Urinary bladder (tissue), 4 donors: ENCODE data around the gene PCNA. TPM values are rescaled to one million over a fixed set of nuclear protein-coding genes. Genes with fewer than 3 reads are reported as not detected.

Experiments
- DNase-seq: peaks from one replicate; pipeline ENCODE4 v3.0.0-alpha.2; 2015; ENCODE audit errors: extremely low spot score
- H3K27ac ChIP-seq: one replicate; pipeline ENCODE4 v1.5.1; 2013; ENCODE audit warnings: low read depth, mild to moderate bottlenecking, moderate library complexity
- H3K36me3 ChIP-seq: one replicate; pipeline ENCODE4 v1.6.1; 2013; ENCODE audit warnings: mild to moderate bottlenecking, moderate library complexity; ENCODE audit not compliant: insufficient read depth
- H3K4me1 ChIP-seq: one replicate; pipeline ENCODE4 v1.6.1; 2013; ENCODE audit warnings: mild to moderate bottlenecking, moderate library complexity; ENCODE audit not compliant: insufficient read depth
- H3K4me3 ChIP-seq: one replicate; pipeline ENCODE4 v1.5.1; 2013; ENCODE audit warnings: low read depth, low read length
- WGBS: extraction: QIAGEN DNeasy Blood & Tissue Kit; methylation state at CpG from one replicate; pipeline ENCODE4 v1.1.7; 2013; 5-methylcytosine and 5-hydroxymethylcytosine counted together
- polyA plus RNA-seq: library from polyadenylated mRNA; stranded (reverse); fragments of 200-250 nt; gene quantifications from one replicate; pipeline ENCODE4 v1.2.3, GENCODE V29; 2013
- total RNA-seq: library from RNA; depleted of rRNA; stranded (reverse); fragments of >200 nt; gene quantifications from one replicate; pipeline ENCODE4 v1.2.3, GENCODE V29; 2014
- donor health status: healthy with polysubstance abuse.
- donor health status: healthy.

PCNA gene
- total and polyA plus RNA-seq, 2 donors: 56.8 to 91.9 TPM

GRCh38 chr20:5128886-5129285 is 9.1 kb upstream of the PCNA start:
- Histone ChIP-seq H3K4me1 (peaks cover 1% of the 10 kb centered on the region), H3K4me3 (no peak overlapping the region)

GRCh38 chr20:5127859-5128424 is 8.2 kb upstream of the PCNA start:
- Histone ChIP-seq H3K36me3 (no peaks in the 10 kb centered on the region), H3K4me3 (peak overlapping the region; percentile 74), H3K4me1 (peaks cover 1% of the 10 kb centered on the region), H3K27ac (peak overlapping the region; percentile 93)
- DNase-seq: no peak
- WGBS: 29% methylated on average over 6 of the region's 6 CpGs

More at GRCh38 chr20:5128886-5129285, 9.1 kb upstream of the PCNA start:
- 66% methylated on average over 6 of the region's 6 CpGs for WGBS
- Histone ChIP-seq H3K36me3 (no peaks in the 10 kb centered on the region), H3K27ac (no peak overlapping the region)
- no peak for DNase-seq

DNA sequence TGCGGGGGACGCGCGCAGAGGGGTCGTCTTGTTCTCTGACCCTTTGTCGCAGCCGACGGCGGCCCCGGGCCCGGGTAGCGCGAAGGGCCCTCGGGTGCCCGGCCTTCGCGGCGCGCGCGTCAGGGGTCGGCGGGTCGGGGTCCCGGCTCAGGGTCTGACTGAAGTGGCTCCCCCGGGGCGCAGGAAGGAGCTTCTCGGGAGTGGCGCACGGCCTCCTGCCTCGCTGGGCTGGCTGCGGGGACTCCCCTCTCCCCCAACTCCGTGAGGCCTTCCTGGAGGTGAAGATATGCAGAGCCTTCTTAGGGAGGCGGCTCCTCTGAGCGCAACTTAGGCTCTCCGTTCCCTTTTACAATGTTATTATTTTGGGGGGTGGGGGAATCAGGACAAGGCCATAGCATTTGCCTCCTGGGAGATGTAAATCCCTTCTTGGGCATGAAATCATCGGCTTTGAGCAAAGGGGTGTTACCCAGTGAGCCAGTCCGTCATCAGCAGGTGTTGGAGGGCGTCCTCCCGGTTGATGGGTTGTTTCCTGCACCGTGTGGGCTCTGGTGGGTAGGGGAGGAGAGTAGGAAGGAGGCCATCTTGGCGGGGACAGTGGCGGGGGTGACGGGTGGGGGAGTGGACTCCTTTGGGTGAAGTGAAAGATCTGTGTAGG is 7.6 kb upstream of the PCNA start:
- Histone ChIP-seq H3K36me3 (no peaks in the 10 kb centered on the region), H3K27ac (peak overlapping the region; percentile 93), H3K4me1 (peaks cover 1% of the 10 kb centered on the region), H3K4me3 (peak overlapping the region; percentile 74)
- DNase-seq: no peak
- under 1% methylated on average over 44 of the region's 44 CpGs for WGBS

GRCh38 chr20:5126512-5127203 is 6.9 kb upstream of the PCNA start, which contains the start of gene CDS2:
Gene CDS2, plus strand, starts transcription at chr20:5127008. Its CDS starts 85 bp downstream, at chr20:5127093.
- peak within 1 kb of the TSS; percentile 74 for H3K4me3 ChIP-seq
- WGBS: under 1% methylated on average over 78 of the region's 78 CpGs
- peaks cover 1% of the 10 kb centered on the region for H3K4me1 ChIP-seq

DNA sequence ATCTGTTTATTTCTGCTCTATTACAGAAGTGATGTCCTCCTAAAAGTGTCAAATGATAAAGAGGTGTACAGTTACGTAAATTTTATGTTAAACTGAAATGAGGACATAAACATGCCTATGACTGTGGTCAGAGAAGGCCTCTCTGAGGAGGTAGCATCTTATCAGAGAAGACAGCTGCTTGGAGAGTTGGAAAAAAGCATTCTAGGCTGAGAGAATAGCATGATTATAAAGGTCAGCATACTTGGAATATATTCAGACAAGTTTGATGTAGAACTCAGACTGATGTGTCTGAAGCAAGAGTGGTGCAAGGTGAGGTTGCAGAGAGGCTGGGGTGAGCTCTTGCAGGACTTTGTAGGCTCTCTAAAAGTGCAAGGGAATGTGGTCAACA is 3.1 kb upstream of the PCNA start:
- Histone ChIP-seq H3K4me3 (no peak overlapping the region), H3K36me3 (no peaks in the 10 kb centered on the region), H3K4me1 (no peaks in the 10 kb centered on the region), H3K27ac (no peak overlapping the region)
- DNase-seq: no peak
- 91% methylated on average over 1 of the region's 1 CpG for WGBS

More at GRCh38 chr20:5126512-5127203, 6.9 kb upstream of the PCNA start, which contains the start of gene CDS2:
- H3K36me3 ChIP-seq: no peaks in the 10 kb centered on the region
- H3K27ac ChIP-seq: peak within 1 kb of the TSS; percentile 93
- peak; percentile 97 for DNase-seq

DNA sequence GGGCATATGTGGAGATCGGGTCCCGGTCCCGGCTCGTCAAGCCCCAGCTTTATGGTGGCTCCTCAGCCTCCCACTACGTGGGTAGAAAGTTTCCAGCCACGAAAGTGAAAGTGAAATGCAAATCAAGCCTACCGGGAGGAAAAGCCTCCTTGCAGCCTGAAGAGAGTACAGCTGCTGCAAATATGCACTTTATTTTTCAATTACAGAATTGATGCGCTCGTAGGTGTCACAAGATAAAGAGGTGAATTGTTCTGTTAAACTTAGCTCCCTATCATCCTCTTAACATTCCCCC is 373 bp upstream of the PCNA start:
- no peaks in the 10 kb centered on the region for H3K4me1 ChIP-seq
- 2% methylated on average over 9 of the region's 9 CpGs for WGBS
- H3K27ac ChIP-seq: peak overlapping the region; percentile 24
- DNase-seq: no peak
- peak overlapping the region; percentile 63 for H3K4me3 ChIP-seq
- H3K36me3 ChIP-seq: peaks cover 1% of the 10 kb centered on the region

DNA sequence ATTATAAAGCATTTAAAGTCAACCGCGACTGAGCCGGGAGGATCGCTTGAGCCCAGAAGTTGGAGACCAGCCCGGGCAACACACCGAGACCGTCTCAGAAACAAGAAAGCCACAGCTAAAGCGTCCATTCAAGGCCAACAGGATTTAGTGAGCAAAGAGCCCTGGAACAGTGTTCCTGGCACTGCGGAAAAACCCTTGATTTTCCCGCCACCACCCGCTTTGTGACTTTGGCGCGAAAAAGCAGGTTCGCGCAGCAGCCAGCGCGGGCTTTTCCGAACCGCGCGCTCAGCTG is 669 bp downstream of the PCNA start:
- no peak overlapping the region for H3K27ac ChIP-seq
- under 1% methylated on average over 21 of the region's 21 CpGs for WGBS
- H3K36me3 ChIP-seq: peaks cover 1% of the 10 kb centered on the region
- peak overlapping the region; percentile 63 for H3K4me3 ChIP-seq
- H3K4me1 ChIP-seq: no peaks in the 10 kb centered on the region
- no peak for DNase-seq

DNA sequence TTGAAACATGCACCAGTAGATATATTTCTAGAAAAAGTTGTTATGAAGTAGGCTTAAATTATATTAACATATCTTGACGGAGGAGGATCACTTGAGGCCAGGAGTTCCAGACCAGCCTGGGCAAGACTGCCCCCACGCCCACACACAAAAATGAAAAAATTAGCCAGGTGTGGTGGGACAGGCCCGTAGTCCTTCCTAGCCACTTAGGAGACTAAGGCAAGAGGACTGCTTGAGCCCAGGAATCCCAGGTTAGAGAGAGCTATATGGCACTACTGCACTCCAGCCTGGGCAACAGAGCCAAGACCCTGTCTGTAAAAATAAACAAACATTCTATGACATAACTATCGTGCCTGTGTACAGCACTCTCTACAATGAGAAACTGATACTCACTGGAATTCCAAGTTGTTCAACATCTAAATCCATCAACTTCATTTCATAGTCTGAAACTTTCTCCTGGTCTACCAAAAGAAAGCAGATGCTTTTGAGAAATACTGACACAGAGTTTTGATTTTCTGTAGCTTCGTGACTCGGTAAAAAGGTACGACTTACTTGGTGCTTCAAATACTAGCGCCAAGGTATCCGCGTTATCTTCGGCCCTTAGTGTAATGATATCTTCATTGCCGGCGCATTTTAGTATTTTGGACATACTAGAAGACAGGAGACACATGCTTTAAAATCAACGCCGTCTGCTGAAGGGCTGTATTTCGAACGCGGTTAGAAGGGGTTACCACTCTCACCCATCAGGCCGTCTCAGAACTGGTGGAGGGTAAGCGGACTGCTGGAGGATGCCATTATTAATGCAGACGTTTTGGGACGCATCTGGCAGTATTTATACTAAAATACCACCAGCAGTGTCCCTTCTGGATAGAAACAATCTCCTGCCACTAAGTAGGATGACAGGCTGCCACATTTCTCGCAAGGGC is 1.3 kb downstream of the PCNA start:
- Histone ChIP-seq H3K4me3 (peak overlapping the region; percentile 63), H3K27ac (no peak overlapping the region), H3K36me3 (peaks cover 1% of the 10 kb centered on the region), H3K4me1 (no peaks in the 10 kb centered on the region)
- 8% methylated on average over 23 of the region's 23 CpGs for WGBS
- DNase-seq: no peak

- Histone ChIP-seq H3K36me3 (peaks cover 1% of the 10 kb centered on the region), H3K27ac (no peak overlapping the region), H3K4me1 (no peaks in the 10 kb centered on the region), H3K4me3 (no peak overlapping the region)
- DNase-seq: no peak
- 47% methylated on average over 3 of the region's 3 CpGs for whole genome bisulfite sequencing
Measured at GRCh38 chr20:5116875-5117274, 2.9 kb downstream of the PCNA start.

- Histone ChIP-seq H3K27ac (no peak overlapping the region), H3K36me3 (peaks cover 4% of the 10 kb centered on the region)
- 23% methylated on average over 3 of the region's 3 CpGs for WGBS
Measured at GRCh38 chr20:5114403-5114802, 5.4 kb downstream of the PCNA start.

DNA sequence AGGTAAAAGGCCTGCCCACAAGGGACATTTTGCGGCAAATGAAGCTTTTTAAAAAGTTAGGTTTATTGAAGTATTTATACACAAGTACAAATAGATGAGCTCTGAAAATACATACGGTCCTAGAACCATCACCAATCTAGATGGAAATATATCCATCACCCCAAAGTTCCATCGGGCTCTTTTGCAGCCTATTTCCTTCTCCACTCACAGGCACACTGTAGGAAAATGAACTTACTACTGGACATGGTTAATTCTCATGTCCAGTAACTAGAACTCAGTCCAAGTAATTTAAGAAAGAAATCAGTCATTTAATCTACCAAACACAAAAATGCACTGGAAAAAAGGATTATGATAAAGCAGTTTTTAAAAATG is 6.2 kb downstream of the PCNA start:
- no peak for DNase-seq
- H3K27ac ChIP-seq: peak overlapping the region; percentile 92
- WGBS: 45% methylated on average over 3 of the region's 3 CpGs
- H3K4me1 ChIP-seq: no peaks in the 10 kb centered on the region
- peaks cover 4% of the 10 kb centered on the region for H3K36me3 ChIP-seq
- H3K4me3 ChIP-seq: peak overlapping the region; percentile 69

More at GRCh38 chr20:5114403-5114802, 5.4 kb downstream of the PCNA start:
- Histone ChIP-seq H3K4me3 (no peak overlapping the region), H3K4me1 (no peaks in the 10 kb centered on the region)
- no peak for DNase-seq

DNA sequence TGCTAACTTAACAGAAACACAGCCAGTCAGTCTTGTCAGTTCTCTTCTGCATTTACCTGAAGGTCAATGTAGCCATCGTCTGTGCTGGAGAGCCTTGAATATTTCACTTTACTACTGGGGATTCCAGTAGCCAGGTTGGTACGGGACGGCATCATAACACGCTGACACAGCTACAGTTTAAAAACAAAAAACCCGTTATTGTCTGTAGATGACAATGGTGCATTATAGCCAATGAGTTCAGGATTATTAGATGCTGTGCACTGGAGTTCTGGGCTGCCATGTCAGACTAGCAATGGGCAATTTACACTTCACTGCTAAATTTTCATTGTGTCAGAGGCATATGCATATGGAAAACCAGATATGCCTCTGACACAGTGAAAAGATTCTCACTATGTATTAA is 10.5 kb downstream of the PCNA start:
- H3K4me1 ChIP-seq: no peaks in the 10 kb centered on the region
- H3K27ac ChIP-seq: no peak overlapping the region
- no peak overlapping the region for H3K4me3 ChIP-seq
- H3K36me3 ChIP-seq: peaks cover 7% of the 10 kb centered on the region
- no peak for DNase-seq
- 90% methylated on average over 5 of the region's 5 CpGs for WGBS

- WGBS: 92% methylated on average over 2 of the region's 2 CpGs
- Histone ChIP-seq H3K4me1 (no peaks in the 10 kb centered on the region), H3K27ac (no peak overlapping the region), H3K36me3 (peaks cover 5% of the 10 kb centered on the region), H3K4me3 (no peak overlapping the region)
- DNase-seq: no peak
Measured at GRCh38 chr20:5104479-5104878, 15.3 kb downstream of the PCNA start.
